HG03045 (cell line): Measurements from ENCODE around the gene INVS.
"Not testable (repeated sequence)": the region's sequence is repeated elsewhere in the genome, so short reads cannot be mapped to it uniquely, and the experiment has no call there.

Experiments
- ATAC-seq: cut with Tn5 transposase; IDR thresholded peaks from one replicate; pipeline ENCODE4 v1.9.1; 2021; ENCODE audit warnings: mild to moderate bottlenecking, moderate library complexity; ENCODE audit not compliant: unreplicated experiment

The INVS gene

GRCh38 chr9:100308965-100309564, 210.0 kb downstream of the INVS start:
- ATAC-seq: no peak

- no peak for ATAC-seq
Observed at GRCh38 chr9:100309992-100310391, 210.9 kb downstream of the INVS start.

- no peak for ATAC-seq
Observed at GRCh38 chr9:100315561-100315960, 216.5 kb downstream of the INVS start.

DNA sequence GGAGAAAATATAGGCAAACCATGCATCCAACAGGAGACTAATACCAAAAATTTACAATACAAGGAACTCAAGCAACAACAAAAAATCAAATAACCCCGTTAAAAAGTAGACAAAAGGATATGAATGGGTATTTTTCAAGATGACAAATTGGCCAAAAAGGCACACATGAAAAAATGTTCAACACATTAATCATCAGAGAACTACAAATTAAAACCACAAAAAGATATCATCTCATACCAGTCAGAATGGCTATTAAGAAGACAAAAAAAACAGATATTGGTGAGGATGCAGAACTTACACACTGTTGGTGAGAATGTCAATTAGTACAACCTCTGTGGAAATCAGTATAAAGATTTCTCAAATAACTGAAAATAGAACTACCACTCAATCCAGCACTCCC, 218.7 kb downstream of the INVS start:
- ATAC-seq: no peak

- ATAC-seq: no peak
Observed at GRCh38 chr9:100322954-100323536, 224.0 kb downstream of the INVS start.

GRCh38 chr9:100324594-100325200, 225.7 kb downstream of the INVS start:
- no peak for ATAC-seq

DNA sequence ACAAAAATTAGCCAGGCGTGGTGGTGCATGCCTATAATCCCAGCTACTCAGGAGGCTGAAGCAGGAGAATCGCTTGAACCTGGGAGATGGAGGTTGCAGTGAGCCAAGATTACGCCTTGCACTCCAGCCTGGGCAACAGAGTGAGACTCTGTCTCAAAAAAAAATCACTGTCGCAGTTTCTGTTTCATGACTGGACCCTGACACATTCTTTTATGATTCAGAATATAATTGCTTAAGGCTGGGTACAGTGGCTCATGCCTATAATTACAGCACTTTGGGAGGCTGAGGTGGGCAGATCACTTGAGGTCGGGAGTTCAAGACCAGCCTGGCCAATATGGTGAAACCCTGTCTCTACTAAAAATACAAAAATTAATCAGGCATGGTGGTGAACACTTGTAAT, 239.7 kb downstream of the INVS start:
- ATAC-seq: not testable (repeated sequence)

DNA sequence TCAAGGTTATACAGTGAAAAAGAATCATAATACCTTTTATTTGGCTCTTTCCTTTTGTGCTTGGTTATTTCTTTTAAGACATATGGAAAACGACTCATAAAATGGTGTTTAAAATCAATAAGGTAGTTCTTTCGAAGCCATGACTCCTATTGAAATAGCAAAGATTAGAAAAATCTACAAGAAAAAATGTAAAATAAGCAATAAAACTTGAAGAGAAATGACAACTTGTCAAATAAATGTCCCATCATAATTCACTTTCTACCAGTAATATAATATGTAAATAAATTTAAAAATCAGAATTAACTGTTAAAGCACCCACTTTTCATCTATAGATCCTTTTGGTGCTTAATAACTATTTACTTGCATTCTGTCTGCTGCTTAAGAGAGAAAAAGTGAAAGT, 241.2 kb downstream of the INVS start:
- ATAC-seq: no peak

DNA sequence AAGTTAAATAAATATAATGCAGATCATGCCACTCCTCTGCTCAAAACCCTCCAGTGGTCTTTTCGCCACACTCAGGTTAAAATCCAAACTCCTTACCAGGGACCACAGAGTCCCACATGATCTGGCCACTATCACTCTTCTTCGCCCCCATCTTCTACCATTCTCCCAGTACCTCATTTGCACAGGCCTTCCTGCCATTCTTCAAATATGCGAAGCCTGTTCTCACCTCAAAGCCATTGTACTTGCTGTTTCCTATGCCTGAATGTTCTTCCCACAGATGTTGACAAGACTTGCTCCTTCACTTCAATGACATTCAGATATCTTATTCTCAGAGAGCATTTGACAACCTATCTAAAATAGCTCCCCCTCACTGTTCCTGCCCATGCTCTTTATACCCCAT, 242.8 kb downstream of the INVS start:
- no peak for ATAC-seq

DNA sequence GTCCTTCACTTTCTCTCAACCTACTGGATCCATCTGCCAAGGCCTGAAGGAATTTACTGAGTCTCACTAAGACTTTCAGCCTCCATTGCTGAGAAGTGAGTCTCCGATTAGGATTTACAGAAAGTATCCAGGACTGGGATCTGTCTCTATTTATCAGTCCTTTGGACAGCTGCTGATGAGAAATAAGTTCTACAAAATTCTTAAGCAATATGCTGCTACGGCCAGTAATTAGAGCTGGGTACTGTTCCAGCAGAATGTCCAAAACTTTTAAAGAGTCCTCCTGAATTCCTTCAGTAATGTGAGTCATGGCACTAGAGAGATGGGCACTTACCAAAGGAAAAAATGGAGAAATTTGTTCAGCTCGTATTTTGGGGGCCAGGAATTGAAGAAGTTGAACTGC, 247.8 kb downstream of the INVS start:
- no peak for ATAC-seq

DNA sequence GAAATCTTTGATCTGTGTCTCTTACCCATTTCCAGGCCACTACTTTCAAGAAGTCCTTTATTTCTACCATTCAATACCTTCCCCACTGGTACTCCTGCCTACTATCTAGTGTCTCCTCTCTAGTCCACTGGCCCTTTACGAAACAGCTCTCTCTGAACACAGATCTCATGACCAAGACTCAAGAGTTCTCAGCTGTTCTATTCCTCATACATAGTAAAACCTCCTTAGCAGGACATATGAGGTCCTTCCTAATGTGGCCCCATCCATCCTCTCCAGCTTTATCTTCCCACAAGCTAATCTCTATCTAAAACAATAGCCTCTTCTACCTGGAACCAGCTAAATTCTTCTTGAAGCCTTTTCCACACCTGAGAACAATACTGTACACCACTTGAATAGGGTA, 251.1 kb downstream of the INVS start:
- ATAC-seq: no peak
